HFF-Myc (cell line): Measurements from ENCODE around the gene GMPS.

Experiments used
- DNase-seq: peaks from one replicate; pipeline ENCODE4 v3.0.0-alpha.2; 2011; ENCODE audit warnings: low read depth; ENCODE audit errors: extremely low read depth
- H3K4me3 ChIP-seq: replicated peaks from 2 replicates; pipeline ENCODE4 v1.5.1; 2011; ENCODE audit warnings: low read depth, mild to moderate bottlenecking, control low read depth, low read length
- TF ChIP-seq, protein P1 (sequence below): IDR thresholded peaks from 2 replicates; pipeline ENCODE4 v1.5.1; 2012; ENCODE audit warnings: mild to moderate bottlenecking, low read depth, low read length, control low read depth; ENCODE audit errors: missing control alignments

The GMPS gene

DNA sequence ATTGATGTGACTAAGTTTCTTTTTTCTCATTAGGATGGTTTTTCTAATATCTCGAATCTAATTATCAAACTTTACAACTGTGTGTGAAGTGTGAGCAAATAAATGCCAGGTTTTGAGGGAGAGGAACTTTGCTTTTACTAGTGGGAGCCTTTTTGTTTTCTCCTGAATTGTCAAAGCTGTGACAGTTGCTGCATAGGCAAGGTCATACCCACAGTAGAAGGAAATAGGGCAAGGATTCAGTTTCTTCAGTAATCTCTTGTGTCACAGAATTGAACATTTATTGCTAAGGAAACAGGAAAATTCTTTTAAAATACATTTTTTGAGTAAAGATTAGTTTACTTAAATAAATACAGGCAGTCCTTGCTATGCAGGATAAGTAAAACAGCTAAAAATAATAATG, 19.5 kb downstream of the GMPS start:
- no peak overlapping the region for H3K4me3 ChIP-seq
- TF ChIP-seq, protein P1, sequence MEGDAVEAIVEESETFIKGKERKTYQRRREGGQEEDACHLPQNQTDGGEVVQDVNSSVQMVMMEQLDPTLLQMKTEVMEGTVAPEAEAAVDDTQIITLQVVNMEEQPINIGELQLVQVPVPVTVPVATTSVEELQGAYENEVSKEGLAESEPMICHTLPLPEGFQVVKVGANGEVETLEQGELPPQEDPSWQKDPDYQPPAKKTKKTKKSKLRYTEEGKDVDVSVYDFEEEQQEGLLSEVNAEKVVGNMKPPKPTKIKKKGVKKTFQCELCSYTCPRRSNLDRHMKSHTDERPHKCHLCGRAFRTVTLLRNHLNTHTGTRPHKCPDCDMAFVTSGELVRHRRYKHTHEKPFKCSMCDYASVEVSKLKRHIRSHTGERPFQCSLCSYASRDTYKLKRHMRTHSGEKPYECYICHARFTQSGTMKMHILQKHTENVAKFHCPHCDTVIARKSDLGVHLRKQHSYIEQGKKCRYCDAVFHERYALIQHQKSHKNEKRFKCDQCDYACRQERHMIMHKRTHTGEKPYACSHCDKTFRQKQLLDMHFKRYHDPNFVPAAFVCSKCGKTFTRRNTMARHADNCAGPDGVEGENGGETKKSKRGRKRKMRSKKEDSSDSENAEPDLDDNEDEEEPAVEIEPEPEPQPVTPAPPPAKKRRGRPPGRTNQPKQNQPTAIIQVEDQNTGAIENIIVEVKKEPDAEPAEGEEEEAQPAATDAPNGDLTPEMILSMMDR = no peak
- no peak for DNase-seq

- TF ChIP-seq, protein P1 = no peak
- H3K4me3 ChIP-seq = no peak overlapping the region
- no peak for DNase-seq
Measured at GRCh38 chr3:155890671-155891190, 20.3 kb downstream of the GMPS start.

GRCh38 chr3:155891321-155891720, 20.9 kb downstream of the GMPS start:
- no peak for DNase-seq
- H3K4me3 ChIP-seq = no peak overlapping the region
- TF ChIP-seq, protein P1 = no peak

GRCh38 chr3:155895379-155895900, 25.0 kb downstream of the GMPS start:
- no peak overlapping the region for H3K4me3 ChIP-seq
- DNase-seq = no peak
- TF ChIP-seq, protein P1 = no peak

- TF ChIP-seq, protein P1 = no peak
- no peak overlapping the region for H3K4me3 ChIP-seq
- DNase-seq = no peak
Measured at GRCh38 chr3:155906900-155907299, 36.5 kb downstream of the GMPS start.

- no peak for DNase-seq
- TF ChIP-seq, protein P1 = no peak
- no peak overlapping the region for H3K4me3 ChIP-seq
Measured at GRCh38 chr3:155908086-155908485, 37.6 kb downstream of the GMPS start.

GRCh38 chr3:155908605-155909004, 38.2 kb downstream of the GMPS start:
- no peak for DNase-seq
- TF ChIP-seq, protein P1 = no peak
- no peak overlapping the region for H3K4me3 ChIP-seq
